Ishikawa (cell line): ENCODE results near the gene DENND4A.

ENCODE experiments used
- CEBPB ChIP-seq: IDR thresholded peaks from 2 replicates; pipeline ENCODE4 v1.6.1; 2012
- CREB1 ChIP-seq: IDR thresholded peaks from 2 replicates; pipeline ENCODE4 v1.6.1; 2012; ENCODE audit warnings: low read depth
- EGR1 ChIP-seq: IDR thresholded peaks from 2 replicates; pipeline ENCODE4 v1.6.1; 2012
- EP300 ChIP-seq: IDR thresholded peaks from 2 replicates; pipeline ENCODE4 v1.6.1; 2012; ENCODE audit warnings: borderline replicate concordance
- NFIC ChIP-seq: IDR thresholded peaks from 2 replicates; pipeline ENCODE4 v1.6.1; 2012
- RAD21 ChIP-seq: IDR thresholded peaks from 2 replicates; pipeline ENCODE4 v1.6.1; 2012; ENCODE audit warnings: low read depth
- TAF1 ChIP-seq: IDR thresholded peaks from 2 replicates; pipeline ENCODE4 v1.6.1; 2012; ENCODE audit warnings: low read depth, mild to moderate bottlenecking
- TCF12 ChIP-seq: IDR thresholded peaks from 2 replicates; pipeline ENCODE4 v1.6.1; 2012; ENCODE audit warnings: low read depth
- TEAD4 ChIP-seq: IDR thresholded peaks from 2 replicates; pipeline ENCODE4 v1.6.1; 2012
- YY1 ChIP-seq: IDR thresholded peaks from 2 replicates; pipeline ENCODE4 v1.6.1; 2012; ENCODE audit warnings: low read depth
- TF ChIP-seq, protein P1 (sequence below): IDR thresholded peaks from 2 replicates; pipeline ENCODE4 v1.6.1; 2012; ENCODE audit warnings: low read depth, mild to moderate bottlenecking
- TF ChIP-seq, protein P2 (sequence below): IDR thresholded peaks from 2 replicates; pipeline ENCODE4 v1.6.1; 2012
- TF ChIP-seq, protein P3 (sequence below): IDR thresholded peaks from 2 replicates; pipeline ENCODE4 v1.6.1; 2012

DNA sequence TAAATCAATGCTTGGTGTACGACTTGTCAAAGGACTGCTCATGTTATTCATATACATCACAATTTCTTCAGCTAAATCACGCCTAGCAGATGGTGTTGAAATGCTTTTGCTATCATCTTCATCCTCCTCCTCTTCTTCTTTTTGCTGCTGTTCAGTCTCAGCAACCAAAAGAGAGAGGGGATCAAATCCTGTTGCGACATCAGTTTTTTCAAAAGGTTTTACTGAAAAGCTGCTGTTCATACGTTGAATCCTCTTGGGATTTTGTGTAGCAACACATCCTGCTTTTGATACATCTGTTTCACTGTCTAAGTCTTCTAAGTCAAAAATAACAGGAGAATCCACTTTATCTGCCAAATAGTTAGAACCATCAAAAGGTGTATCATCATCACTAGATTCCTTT lies 101.3 kb downstream of the DENND4A start:
- TF ChIP-seq, protein P1, sequence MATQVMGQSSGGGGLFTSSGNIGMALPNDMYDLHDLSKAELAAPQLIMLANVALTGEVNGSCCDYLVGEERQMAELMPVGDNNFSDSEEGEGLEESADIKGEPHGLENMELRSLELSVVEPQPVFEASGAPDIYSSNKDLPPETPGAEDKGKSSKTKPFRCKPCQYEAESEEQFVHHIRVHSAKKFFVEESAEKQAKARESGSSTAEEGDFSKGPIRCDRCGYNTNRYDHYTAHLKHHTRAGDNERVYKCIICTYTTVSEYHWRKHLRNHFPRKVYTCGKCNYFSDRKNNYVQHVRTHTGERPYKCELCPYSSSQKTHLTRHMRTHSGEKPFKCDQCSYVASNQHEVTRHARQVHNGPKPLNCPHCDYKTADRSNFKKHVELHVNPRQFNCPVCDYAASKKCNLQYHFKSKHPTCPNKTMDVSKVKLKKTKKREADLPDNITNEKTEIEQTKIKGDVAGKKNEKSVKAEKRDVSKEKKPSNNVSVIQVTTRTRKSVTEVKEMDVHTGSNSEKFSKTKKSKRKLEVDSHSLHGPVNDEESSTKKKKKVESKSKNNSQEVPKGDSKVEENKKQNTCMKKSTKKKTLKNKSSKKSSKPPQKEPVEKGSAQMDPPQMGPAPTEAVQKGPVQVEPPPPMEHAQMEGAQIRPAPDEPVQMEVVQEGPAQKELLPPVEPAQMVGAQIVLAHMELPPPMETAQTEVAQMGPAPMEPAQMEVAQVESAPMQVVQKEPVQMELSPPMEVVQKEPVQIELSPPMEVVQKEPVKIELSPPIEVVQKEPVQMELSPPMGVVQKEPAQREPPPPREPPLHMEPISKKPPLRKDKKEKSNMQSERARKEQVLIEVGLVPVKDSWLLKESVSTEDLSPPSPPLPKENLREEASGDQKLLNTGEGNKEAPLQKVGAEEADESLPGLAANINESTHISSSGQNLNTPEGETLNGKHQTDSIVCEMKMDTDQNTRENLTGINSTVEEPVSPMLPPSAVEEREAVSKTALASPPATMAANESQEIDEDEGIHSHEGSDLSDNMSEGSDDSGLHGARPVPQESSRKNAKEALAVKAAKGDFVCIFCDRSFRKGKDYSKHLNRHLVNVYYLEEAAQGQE: no peak
- no peak for TF ChIP-seq YY1
- TF ChIP-seq TAF1: no peak
- TF ChIP-seq EGR1: no peak
- no peak for TF ChIP-seq NFIC
- TF ChIP-seq, protein P2, sequence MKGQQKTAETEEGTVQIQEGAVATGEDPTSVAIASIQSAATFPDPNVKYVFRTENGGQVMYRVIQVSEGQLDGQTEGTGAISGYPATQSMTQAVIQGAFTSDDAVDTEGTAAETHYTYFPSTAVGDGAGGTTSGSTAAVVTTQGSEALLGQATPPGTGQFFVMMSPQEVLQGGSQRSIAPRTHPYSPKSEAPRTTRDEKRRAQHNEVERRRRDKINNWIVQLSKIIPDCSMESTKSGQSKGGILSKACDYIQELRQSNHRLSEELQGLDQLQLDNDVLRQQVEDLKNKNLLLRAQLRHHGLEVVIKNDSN: no peak
- no peak for TF ChIP-seq CEBPB
- TF ChIP-seq RAD21: no peak
- TF ChIP-seq, protein P3, sequence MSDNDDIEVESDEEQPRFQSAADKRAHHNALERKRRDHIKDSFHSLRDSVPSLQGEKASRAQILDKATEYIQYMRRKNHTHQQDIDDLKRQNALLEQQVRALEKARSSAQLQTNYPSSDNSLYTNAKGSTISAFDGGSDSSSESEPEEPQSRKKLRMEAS: no peak
- TF ChIP-seq EP300: no peak
- TF ChIP-seq CREB1: no peak
- TF ChIP-seq TCF12: no peak
- no peak for TF ChIP-seq TEAD4
